CD4-positive, alpha-beta memory T cell (primary cell): ENCODE results near the gene LRRC71. TPM values are rescaled to one million over a fixed set of nuclear protein-coding genes. Genes with fewer than 3 reads are reported as not detected.
A peak's percentile ranks its signal among the peaks of the same experiment; 100 is the strongest.

Source experiments
- CTCF ChIA-PET: fragments of 350-600 bp; sonication (Branson Sonifier 250); formaldehyde crosslinking; loops from one replicate; lab custom pipeline; 2021; ENCODE audit warnings: inconsistent platforms; ENCODE audit not compliant: partially characterized antibody; lab: Charles Lee
- POLR2A ChIA-PET: fragments of 350-600 bp; sonication (Branson Sonifier 250); formaldehyde crosslinking; loops from one replicate; lab custom pipeline; 2021; ENCODE audit not compliant: partially characterized antibody; lab: Charles Lee
- DNase-seq, 5 donors: peaks; one replicate each; pipeline versions ENCODE4 v3.0.0 to v3.0.0-alpha.2; 2020 to 2022; ENCODE audit warnings: mixed read lengths in 1 of 5
- H3K27ac ChIP-seq: one replicate; pipeline ENCODE4 v1.7.0; 2013; ENCODE audit warnings: low read depth, low read length
- H3K27me3 ChIP-seq: 2 replicates; pipeline ENCODE4 v1.7.0; 2013; ENCODE audit warnings: mild to moderate bottlenecking, low read length, moderate library complexity; ENCODE audit not compliant: insufficient read depth
- H3K36me3 ChIP-seq: 2 replicates; pipeline ENCODE4 v1.7.0; 2013; ENCODE audit warnings: mild to moderate bottlenecking, low read length, moderate library complexity; ENCODE audit not compliant: insufficient read depth
- H3K4me1 ChIP-seq: 2 replicates; pipeline ENCODE4 v1.7.0; 2013; ENCODE audit warnings: mild to moderate bottlenecking, low read length, moderate library complexity; ENCODE audit not compliant: insufficient read depth
- H3K4me3 ChIP-seq, 2 donors: one replicate each; pipeline ENCODE4 v1.7.0; 2013; ENCODE audit warnings: low read length in 2 of 2, mild to moderate bottlenecking in 1 of 2
- H3K9me3 ChIP-seq, 2 donors: one replicate each; pipeline ENCODE4 v1.7.0; 2013; ENCODE audit warnings: low read length in 2 of 2, control low read depth in 1 of 2; ENCODE audit not compliant: control insufficient read depth in 1 of 2
- H3K27ac Mint-ChIP-seq, 7 donors: one replicate each; pipeline ENCODE4 v1.8.0; 2020 to 2021; ENCODE audit warnings: mixed read lengths in 7 of 7, mild to moderate bottlenecking in 6 of 7, inconsistent platforms in 3 of 7, moderate library complexity in 3 of 7
- H3K27me3 Mint-ChIP-seq, 2 donors: one replicate each; pipeline ENCODE4 v1.8.0; 2020 to 2021; ENCODE audit warnings: mixed read lengths in 2 of 2
- H3K36me3 Mint-ChIP-seq, 2 donors: one replicate each; pipeline ENCODE4 v1.8.0; 2020 to 2021; ENCODE audit warnings: mixed read lengths in 2 of 2, inconsistent platforms in 1 of 2, mild to moderate bottlenecking in 1 of 2
- H3K4me1 Mint-ChIP-seq, 4 donors: one replicate each; pipeline ENCODE4 v1.8.0; 2020 to 2021; ENCODE audit warnings: mixed read lengths in 4 of 4, mild to moderate bottlenecking in 1 of 4
- H3K4me3 Mint-ChIP-seq, 8 donors: one replicate each; pipeline ENCODE4 v1.8.0; 2020 to 2021; ENCODE audit warnings: mixed read lengths in 8 of 8, mild to moderate bottlenecking in 7 of 8, moderate library complexity in 6 of 8, inconsistent platforms in 3 of 8
- H3K9me3 Mint-ChIP-seq, 8 donors: one replicate each; pipeline ENCODE4 v1.8.0; 2020 to 2021; ENCODE audit warnings: mixed read lengths in 8 of 8, mild to moderate bottlenecking in 5 of 8, inconsistent platforms in 3 of 8, moderate library complexity in 1 of 8
- intact Hi-C: fragments of 100-400 bp; cut with micrococcal nuclease; formaldehyde crosslinking; loops from one replicate; pipeline ENCODE4 v1.15.1; 2023
- polyA plus RNA-seq, 2 donors: library from polyadenylated mRNA; unstranded; fragments of 300-500 nt; fragmentation: Illumina TruSeq; gene quantifications; one replicate each; pipeline ENCODE4 v1.2.3, GENCODE V29; 2021
- total RNA-seq, 2 experiments: library from RNA; stranded (reverse); gene quantifications; one replicate each; pipeline ENCODE4 v1.2.3, GENCODE V29; 2021

The LRRC71 gene
- total and polyA plus RNA-seq, 4 experiments from 2014 or later, result not detected

DNA sequence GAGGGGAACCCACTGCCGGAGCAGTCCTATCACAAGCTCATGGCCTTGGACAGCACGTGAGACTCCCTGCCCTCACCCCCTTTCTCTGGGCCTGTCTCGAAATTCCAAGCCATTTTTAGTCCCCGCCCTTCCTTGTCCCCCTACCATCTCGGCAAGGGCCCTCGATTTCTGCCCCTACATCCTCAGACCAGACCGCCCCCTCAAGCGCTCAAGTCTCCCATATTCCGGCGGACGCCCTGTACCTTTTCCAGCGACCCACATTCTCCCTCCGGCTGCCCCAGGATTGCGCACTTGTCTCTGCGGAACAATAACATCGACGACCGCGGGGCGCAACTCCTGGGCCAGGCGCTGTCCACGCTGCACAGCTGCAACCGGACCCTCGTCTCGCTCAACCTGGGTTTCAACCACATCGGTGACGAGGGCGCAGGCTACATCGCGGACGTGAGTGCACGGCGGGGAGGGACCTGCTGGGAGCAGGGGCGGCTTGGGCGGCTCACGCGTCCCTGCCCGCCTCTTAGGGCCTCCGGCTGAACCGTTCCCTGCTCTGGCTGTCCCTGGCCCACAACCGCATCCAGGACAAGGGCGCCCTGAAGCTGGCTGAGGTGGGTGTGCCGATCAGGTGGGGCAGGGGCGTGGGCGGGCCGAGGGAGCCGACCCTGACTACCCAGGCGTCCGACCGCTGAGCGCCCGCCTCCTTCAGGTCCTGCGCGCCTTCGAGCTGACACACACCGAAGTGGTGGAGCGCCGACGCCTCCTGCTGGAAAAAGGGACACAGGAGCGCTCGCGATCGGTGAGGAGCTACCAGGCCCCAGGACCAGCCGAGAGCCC lies 7.0 kb downstream of the LRRC71 start:
- Mint-ChIP-seq H3K36me3 (no peaks in the 10 kb centered on the region), H3K4me3 (peak overlapping the region in 3 of 8 donors; percentile 27 to 62 (median 40)), H3K4me1 (peaks cover 9 to 39% (median 18%) of the 10 kb centered on the region in 4 donors), H3K27ac (no peak overlapping the region), H3K9me3 (no peaks in the 10 kb centered on the region), H3K27me3 (peaks cover 47 to 62% of the 10 kb centered on the region in 2 donors)
- H3K4me1 ChIP-seq, result peaks cover 21% of the 10 kb centered on the region
- no peak overlapping the region for H3K4me3 ChIP-seq
- no peaks in the 10 kb centered on the region for H3K9me3 ChIP-seq
- no peak overlapping the region for H3K27ac ChIP-seq
- peaks cover 48% of the 10 kb centered on the region for H3K27me3 ChIP-seq
- peak; percentile 46 to 57 (median 55) for DNase-seq
- ChIA-PET POLR2A (interaction anchor here (1.2 kb wide), 1 partner anchor 35 kb away, joined by 5 read pairs; no protein-coding TSS in a partner anchor), CTCF (interaction anchor here (0.7 to 5.0 kb wide), 17 partner anchors 10 to 245 kb away, joined by 3 to 38 read pairs (median 4); partner anchors contain the start of gene PEAR1)
- intact Hi-C loops, result loop anchor here (1.0 kb wide), 2 partner anchors 35 to 238 kb away; no protein-coding TSS in a partner anchor
- no peaks in the 10 kb centered on the region for H3K36me3 ChIP-seq

DNA sequence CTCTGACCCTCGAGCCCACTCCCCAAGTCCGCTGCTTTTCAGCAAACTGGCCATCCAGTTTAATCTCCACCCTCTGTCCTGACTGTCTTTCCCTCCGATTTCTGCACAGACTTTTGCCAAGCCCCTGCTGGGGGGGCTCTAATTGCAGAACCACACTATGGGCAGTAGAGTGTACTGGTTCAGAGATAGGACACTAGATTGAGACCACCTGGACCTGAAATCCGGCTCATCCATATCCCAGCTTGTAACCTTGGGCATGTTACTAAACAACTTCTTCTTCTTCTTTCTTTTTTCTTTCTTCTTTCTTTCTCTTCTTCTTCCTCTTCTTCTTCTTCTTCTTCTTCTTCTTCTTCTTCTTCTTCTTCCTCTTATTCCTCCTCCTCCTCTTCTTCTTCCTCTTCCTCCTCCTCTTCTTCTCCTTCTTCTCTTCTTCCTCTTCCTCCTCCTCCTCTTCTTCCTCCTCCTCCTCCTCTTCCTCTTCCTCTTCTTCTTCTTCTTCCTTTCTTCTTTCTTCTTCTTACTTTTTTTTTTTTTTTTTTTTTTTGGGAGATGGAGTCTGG lies 7.7 kb downstream of the LRRC71 start:
- H3K27ac Mint-ChIP-seq, result peak overlapping the region in 1 of 7 donors; percentile 35
- POLR2A ChIA-PET, result interaction anchor here (1.2 kb wide), 1 partner anchor 36 kb away, joined by 5 read pairs; no protein-coding TSS in a partner anchor
- intact Hi-C loops, result loop anchor here (1.0 kb wide), 1 partner anchor 239 kb away; no protein-coding TSS in a partner anchor

DNA sequence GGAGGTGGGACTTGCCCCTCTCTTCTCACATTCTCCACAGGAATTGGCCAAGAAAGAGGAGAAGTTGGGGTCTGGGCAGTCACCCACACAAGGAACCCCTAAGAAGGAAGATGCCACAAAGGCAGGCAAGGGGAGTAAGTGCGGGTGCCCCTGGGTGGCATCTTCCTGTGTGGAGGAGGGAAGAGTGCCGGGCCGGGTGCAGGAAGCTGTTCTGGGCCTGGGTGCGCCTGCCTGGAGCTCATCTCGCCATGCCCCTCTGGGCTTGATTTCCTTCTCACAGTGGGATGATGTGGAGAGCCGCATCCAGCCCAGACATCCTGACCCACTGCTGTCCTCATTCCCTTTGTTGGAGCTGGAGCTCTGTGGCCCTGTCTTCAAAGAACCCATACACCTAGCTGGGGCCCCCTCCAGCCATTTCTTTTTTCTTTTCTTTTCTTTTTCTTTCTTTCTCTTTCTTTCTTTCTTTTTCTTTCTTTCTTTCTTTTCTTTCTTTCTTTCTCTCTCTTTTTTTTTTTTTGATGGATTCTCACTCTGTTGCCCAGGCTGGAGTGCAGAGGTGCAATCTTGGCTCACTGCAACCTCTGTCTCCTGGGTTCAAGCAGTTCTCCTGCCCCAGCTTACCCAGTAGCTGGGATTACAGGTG lies 9.3 kb downstream of the LRRC71 start:
- no peak overlapping the region for H3K27ac Mint-ChIP-seq
- DNase-seq, result no peak
- Histone ChIP-seq H3K9me3 (no peaks in the 10 kb centered on the region), H3K4me3 (no peak overlapping the region), H3K27me3 (peaks cover 28% of the 10 kb centered on the region), H3K36me3 (no peaks in the 10 kb centered on the region), H3K4me1 (peaks cover 15% of the 10 kb centered on the region), H3K27ac (no peak overlapping the region)
- POLR2A ChIA-PET, result no interaction called here
- no peaks in the 10 kb centered on the region for H3K36me3 Mint-ChIP-seq
- intact Hi-C loops, result no loop called here
- peaks cover 6 to 33% (median 12%) of the 10 kb centered on the region in 4 donors for H3K4me1 Mint-ChIP-seq
- CTCF ChIA-PET, result interaction anchor here (0.7 to 5.0 kb wide), 3 partner anchors 20 to 131 kb away, joined by 3 to 38 read pairs (median 3); partner anchors contain the start of gene PEAR1
- H3K9me3 Mint-ChIP-seq, result no peaks in the 10 kb centered on the region
- H3K27me3 Mint-ChIP-seq, result peaks cover 39 to 64% of the 10 kb centered on the region in 2 donors
- no peak overlapping the region for H3K4me3 Mint-ChIP-seq

More for the DNA sequence above, 7.7 kb downstream of the LRRC71 start:
- peaks cover 21% of the 10 kb centered on the region for H3K4me1 ChIP-seq
- no peaks in the 10 kb centered on the region for H3K36me3 ChIP-seq
- no peak for DNase-seq
- CTCF ChIA-PET, result interaction anchor here (0.7 to 5.0 kb wide), 21 partner anchors 9 to 246 kb away, joined by 3 to 38 read pairs (median 4); partner anchors contain the start of gene PEAR1
- Mint-ChIP-seq H3K9me3 (no peaks in the 10 kb centered on the region), H3K36me3 (no peaks in the 10 kb centered on the region), H3K4me3 (peak overlapping the region; percentile 7 to 73 (median 55)), H3K27me3 (peaks cover 43 to 62% of the 10 kb centered on the region in 2 donors), H3K4me1 (peaks cover 9 to 37% (median 16%) of the 10 kb centered on the region in 4 donors)
- H3K27ac ChIP-seq, result no peak overlapping the region
- H3K27me3 ChIP-seq, result peaks cover 41% of the 10 kb centered on the region
- no peaks in the 10 kb centered on the region for H3K9me3 ChIP-seq
- no peak overlapping the region for H3K4me3 ChIP-seq

DNA sequence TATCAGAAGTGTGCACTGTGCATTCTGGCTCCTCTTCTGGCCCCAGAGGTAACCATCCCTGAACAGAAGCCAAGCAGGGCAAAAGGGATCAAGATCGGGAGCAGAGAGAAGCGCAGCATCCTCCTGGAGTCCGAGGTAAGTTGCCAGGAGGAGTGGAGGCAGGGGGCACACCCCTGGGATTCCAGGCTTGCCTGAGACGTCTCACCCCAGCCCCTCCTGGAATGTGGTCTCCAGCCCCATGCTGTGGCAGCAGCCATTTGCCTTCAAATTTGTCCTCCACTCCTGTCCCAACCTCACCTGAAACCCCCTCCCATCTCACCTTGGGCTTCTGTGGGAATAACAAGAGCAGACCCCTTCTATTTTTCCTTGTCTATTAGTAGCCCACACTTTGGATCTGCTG lies 10.1 kb downstream of the LRRC71 start:
- H3K27me3 Mint-ChIP-seq, result peaks cover 31 to 60% of the 10 kb centered on the region in 2 donors
- H3K4me3 Mint-ChIP-seq, result no peak overlapping the region
- Histone ChIP-seq H3K27ac (no peak overlapping the region), H3K36me3 (no peaks in the 10 kb centered on the region), H3K9me3 (no peaks in the 10 kb centered on the region), H3K4me3 (no peak overlapping the region), H3K4me1 (peaks cover 15% of the 10 kb centered on the region), H3K27me3 (peaks cover 24% of the 10 kb centered on the region)
- POLR2A ChIA-PET, result no interaction called here
- no peaks in the 10 kb centered on the region for H3K36me3 Mint-ChIP-seq
- intact Hi-C loops, result no loop called here
- peaks cover 4 to 29% (median 12%) of the 10 kb centered on the region in 4 donors for H3K4me1 Mint-ChIP-seq
- CTCF ChIA-PET, result no interaction called here
- DNase-seq, result no peak
- no peaks in the 10 kb centered on the region for H3K9me3 Mint-ChIP-seq
- H3K27ac Mint-ChIP-seq, result no peak overlapping the region

DNA sequence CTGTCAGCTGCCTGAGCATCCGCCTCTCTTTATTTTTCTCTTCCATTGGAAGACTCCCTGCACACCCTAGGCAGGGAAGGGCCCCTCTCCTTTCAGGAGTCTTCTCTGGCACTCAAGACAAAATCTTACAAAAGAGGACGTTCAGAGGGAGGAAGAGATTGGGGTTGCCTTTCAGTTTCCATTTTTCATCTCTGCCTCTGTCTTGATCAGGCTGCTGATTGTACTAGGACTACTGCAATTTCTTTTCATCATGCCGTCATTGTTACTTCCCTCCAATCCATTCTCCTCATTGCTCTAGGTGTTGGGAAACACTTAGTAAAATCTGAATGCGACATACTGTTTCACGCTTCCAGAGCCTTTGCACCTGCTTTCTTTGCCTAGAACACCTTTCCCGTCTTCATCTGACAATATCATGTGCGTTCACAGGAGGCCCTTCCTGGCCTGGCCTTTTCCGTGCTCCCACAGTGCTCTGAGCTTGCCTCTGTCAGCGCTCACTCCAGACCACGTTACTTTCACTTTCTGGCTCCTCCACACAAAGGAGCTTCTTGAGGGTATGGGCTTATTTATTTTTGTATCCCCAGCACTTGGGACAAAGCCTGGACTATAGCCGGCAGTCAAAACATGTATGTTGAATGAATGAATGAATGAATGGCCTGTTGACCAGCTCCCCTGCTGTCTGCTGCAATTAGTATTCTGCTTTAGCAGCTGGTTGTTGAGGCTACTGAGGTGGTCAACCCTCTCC lies 10.9 kb downstream of the LRRC71 start:
- H3K9me3 ChIP-seq, result no peaks in the 10 kb centered on the region
- no peak overlapping the region for H3K27ac Mint-ChIP-seq
- H3K27ac ChIP-seq, result no peak overlapping the region
- no peaks in the 10 kb centered on the region for H3K36me3 ChIP-seq
- H3K27me3 ChIP-seq, result peaks cover 17% of the 10 kb centered on the region
- no peaks in the 10 kb centered on the region for H3K9me3 Mint-ChIP-seq
- intact Hi-C loops, result no loop called here
- no peak for DNase-seq
- POLR2A ChIA-PET, result no interaction called here
- no peaks in the 10 kb centered on the region for H3K36me3 Mint-ChIP-seq
- CTCF ChIA-PET, result interaction anchor here (0.9 to 1.6 kb wide), 3 partner anchors 39 to 41 kb away, joined by 3 to 4 read pairs (median 3); no protein-coding TSS in a partner anchor
- peaks cover 23 to 52% of the 10 kb centered on the region in 2 donors for H3K27me3 Mint-ChIP-seq
- peaks cover 4 to 23% (median 12%) of the 10 kb centered on the region in 4 donors for H3K4me1 Mint-ChIP-seq
- H3K4me1 ChIP-seq, result peaks cover 11% of the 10 kb centered on the region
- H3K4me3 Mint-ChIP-seq, result peak overlapping the region in 2 of 8 donors; percentile 7 to 11
- H3K4me3 ChIP-seq, result no peak overlapping the region

DNA sequence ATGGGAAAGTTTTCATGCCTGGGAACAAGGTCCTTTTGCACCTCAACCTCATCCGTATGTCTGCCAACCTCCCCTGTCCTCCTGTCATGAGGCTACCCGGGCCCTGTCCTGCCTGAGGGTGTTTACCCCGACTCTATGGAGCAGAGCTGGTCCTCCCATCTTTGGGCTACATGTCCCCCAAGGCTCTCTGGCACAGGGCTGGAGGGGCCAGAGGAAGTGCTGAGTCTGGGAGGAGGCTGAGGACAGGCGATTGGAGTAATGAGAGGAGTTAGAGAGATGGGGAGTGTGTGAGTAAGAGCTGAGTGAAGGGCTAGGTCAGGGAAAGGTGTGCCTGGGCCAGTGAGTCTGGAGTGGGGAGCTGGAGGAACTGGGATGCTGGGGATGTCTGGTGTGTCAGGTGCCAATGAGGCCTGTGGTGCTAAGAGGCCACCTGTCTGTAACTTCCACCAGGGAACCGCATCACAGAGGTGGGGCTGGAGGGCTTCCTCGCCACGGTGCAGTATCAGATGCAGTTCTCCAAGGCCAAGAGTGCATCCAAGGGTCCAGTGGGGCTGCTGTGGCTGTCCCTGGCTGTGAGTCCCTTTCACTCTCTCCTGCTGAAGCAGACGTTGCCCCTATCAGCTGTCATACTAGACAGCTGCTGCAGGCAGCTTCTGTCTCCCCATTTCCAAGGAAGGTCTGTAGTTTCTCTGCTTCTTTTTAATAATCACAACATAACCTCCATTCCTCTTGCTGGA lies 11.7 kb downstream of the LRRC71 start:
- Histone ChIP-seq H3K27me3 (peaks cover 11% of the 10 kb centered on the region), H3K4me1 (peaks cover 10% of the 10 kb centered on the region), H3K27ac (no peak overlapping the region), H3K9me3 (no peaks in the 10 kb centered on the region), H3K36me3 (no peaks in the 10 kb centered on the region), H3K4me3 (no peak overlapping the region)
- ChIA-PET CTCF (interaction anchor here (0.9 to 1.6 kb wide), 3 partner anchors 38 to 42 kb away, joined by 3 to 4 read pairs (median 3); no protein-coding TSS in a partner anchor), POLR2A (no interaction called here)
- H3K9me3 Mint-ChIP-seq, result no peaks in the 10 kb centered on the region
- peak overlapping the region in 1 of 8 donors; percentile 7 for H3K4me3 Mint-ChIP-seq
- H3K27ac Mint-ChIP-seq, result no peak overlapping the region
- no peak for DNase-seq
- intact Hi-C loops, result no loop called here
- H3K4me1 Mint-ChIP-seq, result peaks cover 4 to 17% (median 11%) of the 10 kb centered on the region in 4 donors
- no peaks in the 10 kb centered on the region for H3K36me3 Mint-ChIP-seq
- peaks cover 21 to 49% of the 10 kb centered on the region in 2 donors for H3K27me3 Mint-ChIP-seq
